Progenitor cell of endocrine pancreas (in vitro differentiated cells): ENCODE results near the gene PRKACA. TPM values are rescaled to one million over a fixed set of nuclear protein-coding genes. Genes with fewer than 3 reads are reported as not detected.
A peak's percentile ranks its signal among the peaks of the same experiment; 100 is the strongest.

Experiments
- DNase-seq: peaks from one replicate; pipeline ENCODE4 v3.0.0; 2021; ENCODE audit warnings: low spot score; ENCODE audit not compliant: unreplicated experiment
- H3K27ac Mint-ChIP-seq: 2 replicates; pipeline ENCODE4 v1.8.0; 2021; ENCODE audit warnings: mild to moderate bottlenecking, moderate library complexity, mixed read lengths
- H3K27me3 Mint-ChIP-seq: 2 replicates; pipeline ENCODE4 v1.8.0; 2021; ENCODE audit warnings: mixed read lengths
- H3K36me3 Mint-ChIP-seq: 2 replicates; pipeline ENCODE4 v1.8.0; 2022; ENCODE audit warnings: mixed read lengths; ENCODE audit not compliant: insufficient read depth
- H3K4me1 Mint-ChIP-seq: 2 replicates; pipeline ENCODE4 v1.8.0; 2021; ENCODE audit warnings: low read depth, mixed read lengths
- H3K4me3 Mint-ChIP-seq: 2 replicates; pipeline ENCODE4 v1.8.0; 2021; ENCODE audit warnings: low read depth, mild to moderate bottlenecking, moderate library complexity, mixed read lengths
- H3K9me3 Mint-ChIP-seq: 2 replicates; pipeline ENCODE4 v1.8.0; 2021; ENCODE audit warnings: low read depth, mixed read lengths
- CTCF ChIP-seq: fragments of 200-600 bp; sonication (generic); IDR thresholded peaks from one replicate; pipeline ENCODE4 v1.5.0; 2021; ENCODE audit warnings: antibody characterized with exemption, mild to moderate bottlenecking; ENCODE audit not compliant: unreplicated experiment
- total RNA-seq: library from RNA; stranded (reverse); gene quantifications from 2 replicates; pipeline ENCODE4 v1.2.1, GENCODE V29; 2021

Gene PRKACA
- total RNA-seq, 1 donor from 2014 or later = 87.4 TPM

- H3K4me3 Mint-ChIP-seq = no peak overlapping the region
- H3K36me3 Mint-ChIP-seq = no peaks in the 10 kb centered on the region
- H3K4me1 Mint-ChIP-seq = no peaks in the 10 kb centered on the region
- no peaks in the 10 kb centered on the region for H3K27me3 Mint-ChIP-seq
- peak overlapping the region; percentile 35 for H3K27ac Mint-ChIP-seq
- TF ChIP-seq CTCF = no peak
- H3K9me3 Mint-ChIP-seq = no peaks in the 10 kb centered on the region
- no peak for DNase-seq
These were observed 23.5 kb upstream of the PRKACA start for GRCh38 chr19:14141041-14141440.

GRCh38 chr19:14139944-14140343 lies 22.4 kb upstream of the PRKACA start:
- DNase-seq = no peak
- no peak for TF ChIP-seq CTCF
- Mint-ChIP-seq H3K27ac (peak overlapping the region; percentile 15), H3K36me3 (no peaks in the 10 kb centered on the region), H3K9me3 (no peaks in the 10 kb centered on the region), H3K4me3 (no peak overlapping the region), H3K27me3 (no peaks in the 10 kb centered on the region), H3K4me1 (peaks cover 7% of the 10 kb centered on the region)

- TF ChIP-seq CTCF = no peak
- DNase-seq = no peak
- H3K4me1 Mint-ChIP-seq = peaks cover 12% of the 10 kb centered on the region
- H3K36me3 Mint-ChIP-seq = no peaks in the 10 kb centered on the region
- H3K27ac Mint-ChIP-seq = peak overlapping the region; percentile 64
- no peaks in the 10 kb centered on the region for H3K9me3 Mint-ChIP-seq
- peak overlapping the region; percentile 35 for H3K4me3 Mint-ChIP-seq
- no peaks in the 10 kb centered on the region for H3K27me3 Mint-ChIP-seq
These were observed 21.2 kb upstream of the PRKACA start for GRCh38 chr19:14138576-14139265.

GRCh38 chr19:14136509-14137281 lies 19.1 kb upstream of the PRKACA start, which contains the start of gene ASF1B:
Gene ASF1B, minus strand, starts transcription at chr19:14136589. Its CDS starts 133 bp downstream, at chr19:14136456.
- no peaks in the 10 kb centered on the region for H3K36me3 Mint-ChIP-seq
- H3K4me3 Mint-ChIP-seq = peak within 1 kb of the TSS; percentile 72
- peaks cover 12% of the 10 kb centered on the region for H3K4me1 Mint-ChIP-seq
- peak; percentile 97 for DNase-seq
- no peaks in the 10 kb centered on the region for H3K9me3 Mint-ChIP-seq
- H3K27ac Mint-ChIP-seq = peak within 1 kb of the TSS; percentile 94
- TF ChIP-seq CTCF = peak; percentile 70
- H3K27me3 Mint-ChIP-seq = no peaks in the 10 kb centered on the region

- no peak for TF ChIP-seq CTCF
- Mint-ChIP-seq H3K36me3 (no peaks in the 10 kb centered on the region), H3K9me3 (no peaks in the 10 kb centered on the region), H3K27me3 (no peaks in the 10 kb centered on the region), H3K4me3 (peak overlapping the region; percentile 72), H3K4me1 (peaks cover 12% of the 10 kb centered on the region), H3K27ac (no peak overlapping the region)
- no peak for DNase-seq
These were observed 18.5 kb upstream of the PRKACA start for GRCh38 chr19:14135985-14136508.
